Activated CD4-positive, alpha-beta memory T cell treated with anti-CD3 and anti-CD28 coated beads, Interleukin-2, amount 10 ng/mL, durations not matched to agents 7 days and 5 days (primary cell): ENCODE measurements around the gene SPINT2. TPM values are rescaled to one million over a fixed set of nuclear protein-coding genes. Genes with fewer than 3 reads are reported as not detected.
A peak's percentile ranks its signal among the peaks of the same experiment; 100 is the strongest.
"Not testable (repeated sequence)": the region's sequence is repeated elsewhere in the genome, so short reads cannot be mapped to it uniquely, and the experiment has no call there.

Experiments used
- CTCF ChIA-PET: fragments of 350-600 bp; sonication (Branson Sonifier 250); formaldehyde crosslinking; loops from one replicate; lab custom pipeline; 2021; ENCODE audit warnings: antibody characterized with exemption, inconsistent platforms; lab: Charles Lee
- POLR2A ChIA-PET: fragments of 350-600 bp; sonication (Branson Sonifier 250); formaldehyde crosslinking; loops from one replicate; lab custom pipeline; 2021; ENCODE audit warnings: antibody characterized with exemption; lab: Charles Lee
- DNase-seq: peaks from one replicate; pipeline ENCODE4 v3.0.0-alpha.2; 2020
- H3K27ac Mint-ChIP-seq: one replicate; pipeline ENCODE4 v1.8.0; 2021; ENCODE audit warnings: mild to moderate bottlenecking, mixed read lengths
- H3K27me3 Mint-ChIP-seq: one replicate; pipeline ENCODE4 v1.8.0; 2021; ENCODE audit warnings: mixed read lengths
- H3K36me3 Mint-ChIP-seq: one replicate; pipeline ENCODE4 v1.8.0; 2021; ENCODE audit warnings: low read depth, mixed read lengths
- H3K4me1 Mint-ChIP-seq: one replicate; pipeline ENCODE4 v1.8.0; 2021; ENCODE audit warnings: mixed read lengths
- H3K4me3 Mint-ChIP-seq: one replicate; pipeline ENCODE4 v1.8.0; 2021; ENCODE audit warnings: mild to moderate bottlenecking, mixed read lengths
- H3K9me3 Mint-ChIP-seq: one replicate; pipeline ENCODE4 v1.8.0; 2021; ENCODE audit warnings: mixed read lengths
- total RNA-seq, 2 experiments: library from RNA; stranded (reverse); gene quantifications; one replicate each; pipeline ENCODE4 v1.2.3, GENCODE V29; 2021

The SPINT2 gene
- total RNA-seq, 2 experiments from 2014 or later: 7.3 to 8.0 TPM

GRCh38 chr19:38324431-38324830 is 60.1 kb downstream of the SPINT2 start:
- ChIA-PET CTCF (no interaction called here), POLR2A (no interaction called here)
- Mint-ChIP-seq H3K27me3 (no peaks in the 10 kb centered on the region), H3K36me3 (peaks cover 31% of the 10 kb centered on the region), H3K9me3 (no peaks in the 10 kb centered on the region), H3K4me1 (peaks cover 24% of the 10 kb centered on the region), H3K4me3 (no peak overlapping the region), H3K27ac (no peak overlapping the region)
- DNase-seq: no peak

GRCh38 chr19:38326591-38326990 is 62.2 kb downstream of the SPINT2 start:
- peaks cover 34% of the 10 kb centered on the region for H3K36me3 Mint-ChIP-seq

GRCh38 chr19:38329651-38330050 is 65.3 kb downstream of the SPINT2 start:
- CTCF ChIA-PET: interaction anchor here (0.9 kb wide), 1 partner anchor 46 kb away, joined by 3 read pairs; no protein-coding TSS in a partner anchor

More at GRCh38 chr19:38326591-38326990, 62.2 kb downstream of the SPINT2 start:
- no peak overlapping the region for H3K27ac Mint-ChIP-seq
- no peaks in the 10 kb centered on the region for H3K9me3 Mint-ChIP-seq
- no peak overlapping the region for H3K4me3 Mint-ChIP-seq
- H3K27me3 Mint-ChIP-seq: no peaks in the 10 kb centered on the region
- ChIA-PET POLR2A (interaction anchor here (1.0 kb wide), 1 partner anchor 87 kb away, joined by 3 read pairs; no protein-coding TSS in a partner anchor), CTCF (no interaction called here)
- no peak for DNase-seq
- H3K4me1 Mint-ChIP-seq: peaks cover 11% of the 10 kb centered on the region

GRCh38 chr19:38331728-38332127 is 67.4 kb downstream of the SPINT2 start:
- CTCF ChIA-PET: interaction anchor here (1.9 to 2.0 kb wide), 2 partner anchors 88 to 429 kb away, joined by 5 read pairs; no protein-coding TSS in a partner anchor
- no peaks in the 10 kb centered on the region for H3K27me3 Mint-ChIP-seq
- H3K4me1 Mint-ChIP-seq: peaks cover 2% of the 10 kb centered on the region

More at GRCh38 chr19:38329651-38330050, 65.3 kb downstream of the SPINT2 start:
- H3K4me1 Mint-ChIP-seq: no peaks in the 10 kb centered on the region
- no peak overlapping the region for H3K4me3 Mint-ChIP-seq
- no peak for DNase-seq
- peaks cover 31% of the 10 kb centered on the region for H3K36me3 Mint-ChIP-seq
- no peak overlapping the region for H3K27ac Mint-ChIP-seq
- no peaks in the 10 kb centered on the region for H3K27me3 Mint-ChIP-seq
- POLR2A ChIA-PET: interaction anchor here (0.7 kb wide), 1 partner anchor 45 kb away, joined by 3 read pairs; the partner anchor contains the start of gene PSMD8
- H3K9me3 Mint-ChIP-seq: no peaks in the 10 kb centered on the region

GRCh38 chr19:38333245-38333644 is 68.9 kb downstream of the SPINT2 start:
- ChIA-PET CTCF (interaction anchor here (1.0 to 3.1 kb wide), 4 partner anchors 88 to 431 kb away, joined by 3 to 48 read pairs (median 5); no protein-coding TSS in a partner anchor), POLR2A (no interaction called here)
- H3K9me3 Mint-ChIP-seq: no peaks in the 10 kb centered on the region
- DNase-seq: no peak
- H3K27ac Mint-ChIP-seq: no peak overlapping the region
- no peak overlapping the region for H3K4me3 Mint-ChIP-seq
- H3K4me1 Mint-ChIP-seq: peaks cover 9% of the 10 kb centered on the region
- H3K27me3 Mint-ChIP-seq: no peaks in the 10 kb centered on the region
- H3K36me3 Mint-ChIP-seq: peaks cover 11% of the 10 kb centered on the region

More at GRCh38 chr19:38331728-38332127, 67.4 kb downstream of the SPINT2 start:
- no peaks in the 10 kb centered on the region for H3K9me3 Mint-ChIP-seq
- no peak for DNase-seq
- POLR2A ChIA-PET: interaction anchor here (1.5 kb wide), 1 partner anchor 43 kb away, joined by 6 read pairs; the partner anchor contains the start of gene PSMD8
- no peak overlapping the region for H3K4me3 Mint-ChIP-seq
- H3K27ac Mint-ChIP-seq: no peak overlapping the region
- H3K36me3 Mint-ChIP-seq: peaks cover 18% of the 10 kb centered on the region

- H3K27ac Mint-ChIP-seq: peak overlapping the region; percentile 95
- peaks cover 12% of the 10 kb centered on the region for H3K4me1 Mint-ChIP-seq
- H3K4me3 Mint-ChIP-seq: peak overlapping the region; percentile 82
- CTCF ChIA-PET: interaction anchor here (0.6 to 3.4 kb wide), 15 partner anchors 14 to 434 kb away, joined by 3 to 48 read pairs (median 5); partner anchors contain the start of genes FAM98C, PSMD8 and WDR87
- no peaks in the 10 kb centered on the region for H3K9me3 Mint-ChIP-seq
- H3K36me3 Mint-ChIP-seq: peaks cover 5% of the 10 kb centered on the region
- no peaks in the 10 kb centered on the region for H3K27me3 Mint-ChIP-seq
- peak; percentile 97 for DNase-seq
- POLR2A ChIA-PET: interaction anchor here (0.9 to 3.2 kb wide), 11 partner anchors 20 to 429 kb away, joined by 3 to 27 read pairs (median 4); partner anchors contain the start of genes FAM98C, PSMD8, SIPA1L3 and SPINT2
Observed at GRCh38 chr19:38335949-38336637, 71.7 kb downstream of the SPINT2 start.

- peak; percentile 97 for DNase-seq
- Mint-ChIP-seq H3K27me3 (no peaks in the 10 kb centered on the region), H3K9me3 (no peaks in the 10 kb centered on the region), H3K36me3 (peaks cover 5% of the 10 kb centered on the region), H3K4me1 (peaks cover 12% of the 10 kb centered on the region), H3K4me3 (peak overlapping the region; percentile 82), H3K27ac (peak overlapping the region; percentile 95)
- ChIA-PET POLR2A (interaction anchor here (0.6 to 3.2 kb wide), 13 partner anchors 20 to 430 kb away, joined by 3 to 27 read pairs (median 4); partner anchors contain the start of genes FAM98C, PSMD8, SIPA1L3 and SPINT2), CTCF (interaction anchor here (0.7 to 3.4 kb wide), 8 partner anchors 37 to 434 kb away, joined by 3 to 48 read pairs (median 6); partner anchors contain the start of genes FAM98C, PSMD8 and WDR87)
Observed at GRCh38 chr19:38336638-38337359, 72.4 kb downstream of the SPINT2 start.

GRCh38 chr19:38337360-38337653 is 72.9 kb downstream of the SPINT2 start:
- no peaks in the 10 kb centered on the region for H3K9me3 Mint-ChIP-seq
- ChIA-PET CTCF (interaction anchor here (0.7 to 3.4 kb wide), 3 partner anchors 37 to 93 kb away, joined by 3 to 45 read pairs (median 3); partner anchors contain the start of genes FAM98C and PSMD8), POLR2A (interaction anchor here (0.6 to 3.2 kb wide), 4 partner anchors 21 to 93 kb away, joined by 3 to 11 read pairs (median 4); partner anchors contain the start of gene PSMD8)

GRCh38 chr19:38339011-38339410 is 74.6 kb downstream of the SPINT2 start:
- H3K4me3 Mint-ChIP-seq, H3K9me3 Mint-ChIP-seq, H3K36me3 Mint-ChIP-seq, H3K27ac Mint-ChIP-seq, H3K27me3 Mint-ChIP-seq, DNase-seq: not testable (repeated sequence)
- peaks cover 12% of the 10 kb centered on the region for H3K4me1 Mint-ChIP-seq
- CTCF ChIA-PET: interaction anchor here (1.8 to 2.5 kb wide), 2 partner anchors 35 to 64 kb away, joined by 5 to 7 read pairs; partner anchors contain the start of genes FAM98C and PSMD8
- POLR2A ChIA-PET: interaction anchor here (1.2 kb wide), 1 partner anchor 35 kb away, joined by 3 read pairs; the partner anchor contains the start of gene PSMD8

More at GRCh38 chr19:38337360-38337653, 72.9 kb downstream of the SPINT2 start:
- no peaks in the 10 kb centered on the region for H3K27me3 Mint-ChIP-seq
- H3K4me1 Mint-ChIP-seq: peaks cover 12% of the 10 kb centered on the region
- peak overlapping the region; percentile 95 for H3K27ac Mint-ChIP-seq
- peaks cover 5% of the 10 kb centered on the region for H3K36me3 Mint-ChIP-seq
- peak overlapping the region; percentile 82 for H3K4me3 Mint-ChIP-seq
- no peak for DNase-seq

GRCh38 chr19:38340927-38341326 is 76.6 kb downstream of the SPINT2 start:
- no peak overlapping the region for H3K4me3 Mint-ChIP-seq
- peaks cover 10% of the 10 kb centered on the region for H3K4me1 Mint-ChIP-seq
- H3K36me3 Mint-ChIP-seq: peaks cover 5% of the 10 kb centered on the region
- no peaks in the 10 kb centered on the region for H3K27me3 Mint-ChIP-seq
- POLR2A ChIA-PET: no interaction called here
- H3K27ac Mint-ChIP-seq: no peak overlapping the region
- DNase-seq: no peak
- CTCF ChIA-PET: interaction anchor here (2.5 kb wide), 1 partner anchor 62 kb away, joined by 7 read pairs; the partner anchor contains the start of gene FAM98C
- no peaks in the 10 kb centered on the region for H3K9me3 Mint-ChIP-seq
